Neuronal stem cell (in vitro differentiated cells): Measurements from ENCODE around the gene ANGPTL4.

ENCODE experiments used
- DNase-seq: peaks from one replicate; pipeline ENCODE4 v3.0.0-alpha.2; 2013; ENCODE audit warnings: low spot score
- H2AFZ ChIP-seq: one replicate; pipeline ENCODE4 v1.6.1; 2013; ENCODE audit warnings: mild to moderate bottlenecking, low read length, inconsistent platforms
- H2AK5ac ChIP-seq: 2 replicates; pipeline ENCODE4 v1.6.1; 2013; ENCODE audit warnings: low read depth, mild to moderate bottlenecking, inconsistent platforms, low read length, moderate library complexity, mixed read lengths
- H2BK120ac ChIP-seq: 2 replicates; pipeline ENCODE4 v1.6.1; 2013; ENCODE audit warnings: low read depth, mild to moderate bottlenecking, inconsistent platforms, low read length, moderate library complexity, mixed read lengths
- H2BK12ac ChIP-seq: one replicate; pipeline ENCODE4 v1.6.1; 2013; ENCODE audit warnings: low read length, inconsistent platforms
- H2BK15ac ChIP-seq: 2 replicates; pipeline ENCODE4 v1.6.1; 2013; ENCODE audit warnings: mild to moderate bottlenecking, low read length, inconsistent platforms, mixed read lengths
- H2BK5ac ChIP-seq: one replicate; pipeline ENCODE4 v1.6.1; 2013; ENCODE audit warnings: inconsistent platforms, mild to moderate bottlenecking, low read length, moderate library complexity
- H3K14ac ChIP-seq: one replicate; pipeline ENCODE4 v1.6.1; 2013; ENCODE audit warnings: low read length, inconsistent platforms
- H3K18ac ChIP-seq: 2 replicates; pipeline ENCODE4 v1.6.1; 2013; ENCODE audit warnings: low read length, inconsistent platforms
- H3K23ac ChIP-seq: 2 replicates; pipeline ENCODE4 v1.6.1; 2013; ENCODE audit warnings: low read depth, mild to moderate bottlenecking, mixed read lengths, low read length, inconsistent platforms; ENCODE audit not compliant: poor library complexity
- H3K27ac ChIP-seq: replicated peaks from 3 replicates; pipeline ENCODE4 v1.5.1; 2013; ENCODE audit warnings: low read length, inconsistent platforms
- H3K27me3 ChIP-seq, 3 experiments: 2 replicates each; pipeline ENCODE4 v1.6.1; 2013; ENCODE audit warnings: low read length in 3 of 3, mild to moderate bottlenecking in 2 of 3, inconsistent platforms in 1 of 3, low read depth in 1 of 3, mixed read lengths in 1 of 3, moderate library complexity in 1 of 3; ENCODE audit not compliant: control insufficient read depth in 3 of 3, insufficient read depth in 3 of 3
- H3K36me3 ChIP-seq, 2 donors: replicated peaks in 1 of 2; 2 replicates each; pipeline ENCODE4 v1.6.1; 2013; ENCODE audit warnings: low read length in 2 of 2; ENCODE audit not compliant: control insufficient read depth in 2 of 2, insufficient read depth in 2 of 2
- H3K4ac ChIP-seq: 2 replicates; pipeline ENCODE4 v1.6.1; 2013; ENCODE audit warnings: inconsistent platforms, mild to moderate bottlenecking, low read length, moderate library complexity
- H3K4me1 ChIP-seq, 2 donors: 1 replicate in 1 of 2; 2 replicates in 1 of 2; pipeline ENCODE4 v1.6.1; 2013; ENCODE audit warnings: low read length in 2 of 2, low read depth in 1 of 2; ENCODE audit not compliant: control insufficient read depth in 2 of 2, insufficient read depth in 1 of 2
- H3K4me2 ChIP-seq: one replicate; pipeline ENCODE4 v1.6.1; 2013; ENCODE audit warnings: mild to moderate bottlenecking, low read length, inconsistent platforms; ENCODE audit not compliant: insufficient read depth, poor library complexity, severe bottlenecking
- H3K4me3 ChIP-seq, 2 donors: 2 replicates each; pipeline ENCODE4 v1.5.1; 2013; ENCODE audit warnings: low read length in 2 of 2, mild to moderate bottlenecking in 2 of 2, inconsistent platforms in 1 of 2, moderate library complexity in 1 of 2
- H3K79me1 ChIP-seq: one replicate; pipeline ENCODE4 v1.6.1; 2013; ENCODE audit warnings: low read depth, mild to moderate bottlenecking, inconsistent platforms, low read length, moderate library complexity
- H3K9ac ChIP-seq: one replicate; pipeline ENCODE4 v1.6.1; 2013; ENCODE audit warnings: mild to moderate bottlenecking, low read depth, low read length, inconsistent platforms; ENCODE audit not compliant: poor library complexity
- H3K9me3 ChIP-seq, 2 donors: replicated peaks in 1 of 2; 2 replicates each; pipeline versions ENCODE3 to v1.6.1; 2013; ENCODE audit warnings: low read length in 2 of 2, mild to moderate bottlenecking in 2 of 2, inconsistent platforms in 1 of 2, low read depth in 1 of 2, mixed read lengths in 1 of 2, moderate library complexity in 1 of 2; ENCODE audit not compliant: control insufficient read depth in 2 of 2, insufficient read depth in 1 of 2
- H4K8ac ChIP-seq: one replicate; pipeline ENCODE4 v1.6.1; 2013; ENCODE audit warnings: low read depth, mild to moderate bottlenecking, inconsistent platforms, low read length, moderate library complexity
- H4K91ac ChIP-seq: one replicate; pipeline ENCODE4 v1.6.1; 2013; ENCODE audit warnings: low read length, low read depth, mild to moderate bottlenecking, inconsistent platforms; ENCODE audit not compliant: poor library complexity
- WGBS, 2 donors: extraction: QIAGEN DNeasy Blood & Tissue Kit; methylation state at CpG; one replicate each; pipeline ENCODE4 v1.1.7; 2013; ENCODE audit warnings: missing lambda C conversion rate in 2 of 2, mixed read lengths in 1 of 2; ENCODE audit not compliant: insufficient read length in 2 of 2, insufficient replicate concordance in 1 of 2; ENCODE audit errors: extremely low coverage in 2 of 2; 5-methylcytosine and 5-hydroxymethylcytosine counted together

Gene ANGPTL4

GRCh38 chr19:8324186-8325050, 39.5 kb upstream of the ANGPTL4 start:
- peaks cover 13 to 31% of the 10 kb centered on the region in 2 donors for H3K36me3 ChIP-seq
- no CpG with 5 or more reads among the region's 17 CpGs for WGBS, 2 donors
- H3K4ac ChIP-seq = no peak overlapping the region

DNA sequence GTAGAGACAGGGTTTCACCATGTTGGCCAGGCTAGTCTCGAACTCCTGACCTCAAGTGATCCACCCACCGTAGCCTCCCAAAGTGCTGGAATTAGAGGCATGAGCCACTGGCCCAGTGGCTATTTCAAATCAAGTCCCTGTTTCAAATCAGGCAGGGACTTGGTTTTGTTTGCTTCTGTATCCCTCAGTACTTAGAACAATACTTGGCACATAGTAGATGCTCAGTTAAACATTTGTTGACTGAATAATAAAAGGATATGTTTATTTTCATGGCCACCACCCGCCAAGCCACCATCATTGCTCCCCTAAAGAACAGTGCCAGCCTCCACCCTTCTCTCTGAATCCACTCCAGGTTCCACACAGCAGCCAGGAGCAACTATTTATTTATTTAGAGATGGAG, 38.5 kb upstream of the ANGPTL4 start:
- no peak overlapping the region for H3K18ac ChIP-seq
- H4K8ac ChIP-seq = no peak overlapping the region
- H3K4me1 ChIP-seq = peaks cover 7 to 8% of the 10 kb centered on the region in 2 donors

More at GRCh38 chr19:8324186-8325050, 39.5 kb upstream of the ANGPTL4 start:
- peak overlapping the region; percentile 95 for H3K23ac ChIP-seq
- H4K8ac ChIP-seq = no peak overlapping the region
- no peak overlapping the region for H4K91ac ChIP-seq
- no peak for DNase-seq
- H2BK12ac ChIP-seq = no peak overlapping the region
- peak overlapping the region; percentile 22 for H2BK5ac ChIP-seq
- no peak overlapping the region for H2BK15ac ChIP-seq
- H3K27ac ChIP-seq = peak overlapping the region; percentile 43
- no peak overlapping the region for H2BK120ac ChIP-seq
- peak overlapping the region in 1 of 2 donors; percentile 15 for H3K4me3 ChIP-seq
- H3K18ac ChIP-seq = no peak overlapping the region
- H3K27me3 ChIP-seq = peaks cover 0 to 11% (median 0%) of the 10 kb centered on the region in 3 experiments
- H3K9me3 ChIP-seq = peaks cover 0 to 4% of the 10 kb centered on the region in 2 donors
- H3K4me2 ChIP-seq = no peak overlapping the region
- no peak overlapping the region for H3K14ac ChIP-seq
- peaks cover 19% of the 10 kb centered on the region for H3K79me1 ChIP-seq
- no peak overlapping the region for H2AK5ac ChIP-seq
- no peak overlapping the region for H2AFZ ChIP-seq
- peak overlapping the region; percentile 57 for H3K9ac ChIP-seq
- H3K4me1 ChIP-seq = peaks cover 9 to 12% of the 10 kb centered on the region in 2 donors

GRCh38 chr19:8329996-8330395, 34.0 kb upstream of the ANGPTL4 start:
- Histone ChIP-seq H3K23ac (no peak overlapping the region), H3K27ac (no peak overlapping the region), H2AK5ac (no peak overlapping the region), H3K4me1 (peaks cover 1 to 3% of the 10 kb centered on the region in 2 donors), H3K9ac (no peak overlapping the region), H2BK5ac (no peak overlapping the region), H4K8ac (no peak overlapping the region), H2BK120ac (no peak overlapping the region), H3K18ac (no peak overlapping the region), H2AFZ (no peak overlapping the region), H3K79me1 (peaks cover under 1% of the 10 kb centered on the region), H3K9me3 (peaks cover 0 to 4% of the 10 kb centered on the region in 2 donors), H4K91ac (no peak overlapping the region), H2BK15ac (no peak overlapping the region), H2BK12ac (no peak overlapping the region), H3K4me3 (no peak overlapping the region), H3K4ac (no peak overlapping the region), H3K14ac (no peak overlapping the region), H3K27me3 (peaks cover 20 to 56% (median 35%) of the 10 kb centered on the region in 3 experiments), H3K36me3 (no peaks in the 10 kb centered on the region), H3K4me2 (no peak overlapping the region)
- no CpG with 5 or more reads among the region's 3 CpGs for WGBS, 2 donors
- DNase-seq = no peak

More for the DNA sequence above, 38.5 kb upstream of the ANGPTL4 start:
- H3K4ac ChIP-seq = no peak overlapping the region
- no peak overlapping the region for H2AFZ ChIP-seq
- H3K9me3 ChIP-seq = peaks cover 0 to 4% of the 10 kb centered on the region in 2 donors
- no peak overlapping the region for H3K4me3 ChIP-seq
- peaks cover 0 to 19% (median 2%) of the 10 kb centered on the region in 3 experiments for H3K27me3 ChIP-seq
- no peak overlapping the region for H2AK5ac ChIP-seq
- H3K4me2 ChIP-seq = no peak overlapping the region
- peaks cover 13 to 31% of the 10 kb centered on the region in 2 donors for H3K36me3 ChIP-seq
- H3K23ac ChIP-seq = no peak overlapping the region
- no CpG with 5 or more reads among the region's 3 CpGs for WGBS, 2 donors
- no peak overlapping the region for H3K9ac ChIP-seq
- H4K91ac ChIP-seq = no peak overlapping the region
- no peak overlapping the region for H2BK5ac ChIP-seq
- H2BK12ac ChIP-seq = no peak overlapping the region
- H3K79me1 ChIP-seq = peaks cover 18% of the 10 kb centered on the region
- DNase-seq = no peak
- no peak overlapping the region for H3K14ac ChIP-seq
- H3K27ac ChIP-seq = no peak overlapping the region
- H2BK120ac ChIP-seq = no peak overlapping the region
- H2BK15ac ChIP-seq = no peak overlapping the region

DNA sequence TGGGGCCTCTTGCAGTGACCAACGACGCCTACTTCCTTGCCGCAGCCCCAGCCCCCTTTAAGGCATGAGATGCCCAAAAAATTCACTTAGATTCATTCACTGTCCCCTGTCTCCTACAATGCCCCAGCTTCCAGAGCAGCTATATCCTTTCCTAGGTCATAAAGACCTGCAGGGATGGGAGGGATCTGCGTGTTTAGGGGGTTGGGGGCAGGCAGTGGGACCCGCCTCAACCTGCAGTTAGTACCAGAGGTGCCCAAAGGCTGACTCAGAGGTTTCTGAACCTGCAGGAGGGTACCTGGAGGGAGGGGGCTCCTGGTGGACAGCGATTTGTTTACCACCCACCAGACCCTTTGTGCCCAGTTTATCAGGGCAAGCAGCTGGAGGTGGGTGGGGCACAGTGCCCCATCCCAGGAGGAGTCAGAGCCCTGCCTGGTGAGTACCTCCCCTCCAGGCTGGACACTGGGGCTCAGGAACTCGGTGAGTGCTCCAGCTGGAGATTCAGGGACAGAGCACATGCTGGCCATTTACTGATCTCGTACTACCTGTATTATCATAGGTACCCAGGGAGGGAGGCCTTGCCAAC, 32.6 kb upstream of the ANGPTL4 start:
- H3K9me3 ChIP-seq = peaks cover 0 to 4% of the 10 kb centered on the region in 2 donors
- H3K4me1 ChIP-seq = peaks cover 1 to 3% of the 10 kb centered on the region in 2 donors
- no peak overlapping the region for H4K91ac ChIP-seq
- H2AFZ ChIP-seq = no peak overlapping the region
- no CpG with 5 or more reads among the region's 8 CpGs for WGBS, 2 donors
- no peak overlapping the region for H3K18ac ChIP-seq
- no peak overlapping the region for H2BK5ac ChIP-seq
- H3K9ac ChIP-seq = no peak overlapping the region
- peaks cover 23 to 70% (median 49%) of the 10 kb centered on the region in 3 experiments for H3K27me3 ChIP-seq
- H3K36me3 ChIP-seq = no peaks in the 10 kb centered on the region
- DNase-seq = no peak
- H3K14ac ChIP-seq = no peak overlapping the region
- no peak overlapping the region for H2BK120ac ChIP-seq
- H3K79me1 ChIP-seq = no peaks in the 10 kb centered on the region
- no peak overlapping the region for H3K4ac ChIP-seq
- no peak overlapping the region for H3K23ac ChIP-seq
- H3K27ac ChIP-seq = no peak overlapping the region
- no peak overlapping the region for H3K4me3 ChIP-seq
- no peak overlapping the region for H2BK12ac ChIP-seq
- H2AK5ac ChIP-seq = peak overlapping the region; percentile 58
- no peak overlapping the region for H3K4me2 ChIP-seq
- H4K8ac ChIP-seq = no peak overlapping the region
- H2BK15ac ChIP-seq = no peak overlapping the region
